Left renal cortex interstitium (tissue), 4 donors: Measurements from ENCODE around the gene WDFY2. TPM values are rescaled to one million over a fixed set of nuclear protein-coding genes. Genes with fewer than 3 reads are reported as not detected.

Source experiments
- DNase-seq, 4 donors: peaks; one replicate each; pipeline ENCODE4 v3.0.0-alpha.2; 2013; ENCODE audit warnings: low read depth in 4 of 4, low spot score in 2 of 4, missing footprints in 1 of 4
- polyA plus RNA-seq, 4 donors: library from polyadenylated mRNA; unstranded; fragments of 120-200 nt; gene quantifications; one replicate each; pipeline ENCODE4 v1.2.1, GENCODE V29; 2013; ENCODE audit not compliant: insufficient read length in 4 of 4

WDFY2 gene
- polyA plus RNA-seq, 4 donors: 10.7 to 20.4 (median 14.9) TPM

DNA sequence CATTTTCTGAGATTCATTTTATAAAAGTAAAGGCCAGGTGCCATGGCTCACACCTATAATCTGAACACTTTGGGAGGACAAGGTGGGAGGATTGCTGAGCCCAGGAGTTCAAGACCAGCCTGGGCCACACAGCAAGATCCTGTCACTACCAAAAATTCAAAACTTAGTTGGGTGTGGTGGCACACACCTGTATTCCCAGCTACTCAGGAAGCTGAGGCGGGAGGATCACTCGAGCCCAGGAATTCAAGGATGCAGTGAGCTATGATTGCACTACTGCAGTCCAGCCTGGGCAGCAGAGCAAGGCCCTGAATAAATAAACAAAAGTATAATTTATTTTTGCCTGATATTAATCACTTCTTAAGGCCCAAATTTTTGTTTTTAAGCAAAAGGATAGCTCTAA, 179.2 kb downstream of the WDFY2 start:
- DNase-seq: no peak

DNA sequence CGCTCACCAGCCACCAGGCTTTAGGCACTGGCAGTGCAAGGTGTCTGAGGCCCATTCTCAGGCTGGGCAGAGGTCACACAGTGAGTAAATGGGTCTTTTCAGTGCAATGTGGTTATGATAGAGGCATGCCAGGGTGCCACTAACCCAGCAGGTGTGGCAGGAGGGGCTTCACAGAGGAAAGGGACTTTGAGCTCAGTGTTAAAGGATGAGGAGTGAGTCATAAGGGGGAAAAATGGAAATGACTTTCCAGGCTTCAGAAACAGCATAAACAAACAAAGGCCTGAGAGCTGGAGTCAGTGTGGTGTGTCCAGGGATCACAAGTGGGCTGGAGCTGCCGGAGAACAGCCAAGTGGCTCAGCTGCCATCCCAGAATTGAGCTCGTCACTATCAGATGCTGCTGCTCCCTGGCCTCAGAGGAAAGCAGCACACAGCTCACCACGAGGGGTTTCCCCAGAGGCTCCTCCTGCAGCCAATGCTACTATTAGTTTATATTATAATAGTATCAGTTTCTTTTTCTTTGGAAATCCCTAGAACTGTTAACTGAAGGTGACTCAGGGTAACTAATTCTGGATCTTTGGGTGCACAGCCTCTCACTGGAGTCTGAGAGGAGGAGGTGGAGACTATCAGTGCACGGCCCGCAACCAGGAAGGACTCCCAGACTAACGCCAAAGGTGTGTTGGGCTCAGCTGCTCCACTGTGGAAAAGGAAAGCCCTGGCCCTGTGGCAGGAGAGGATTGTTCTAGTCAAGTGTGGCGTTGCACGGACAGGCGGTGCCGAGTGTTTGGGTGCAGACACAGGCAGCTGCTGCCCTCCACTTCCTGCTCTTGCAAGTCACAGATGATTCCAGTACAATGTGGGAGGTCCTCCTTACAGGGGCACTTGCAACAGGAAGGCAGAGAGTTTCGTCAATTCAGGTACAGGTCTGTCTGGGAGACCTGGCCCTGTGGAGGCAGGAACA, 180.2 kb downstream of the WDFY2 start:
- no peak for DNase-seq

DNA sequence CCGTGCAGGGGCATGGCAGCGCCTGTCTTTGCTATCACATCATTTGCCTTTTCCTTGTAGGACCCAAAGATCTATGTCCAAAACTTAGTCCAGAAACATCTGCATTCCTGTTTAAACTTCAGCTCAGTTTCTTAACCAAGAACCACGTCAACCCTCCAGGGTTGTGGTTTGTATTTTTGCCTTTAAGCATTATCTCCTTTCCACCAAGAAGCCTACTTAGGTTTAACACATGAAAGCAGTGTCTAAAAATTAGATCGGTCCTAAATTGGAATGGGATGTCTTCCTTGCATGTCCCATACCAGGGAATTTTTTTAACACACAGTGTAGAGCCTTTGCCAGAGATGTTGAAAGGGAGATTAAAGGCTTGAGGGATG, 180.9 kb downstream of the WDFY2 start:
- no peak for DNase-seq

- no peak for DNase-seq
These were observed 182.8 kb downstream of the WDFY2 start for GRCh38 chr13:51767100-51767499.

- no peak for DNase-seq
These were observed 184.2 kb downstream of the WDFY2 start for GRCh38 chr13:51768378-51768921.

DNA sequence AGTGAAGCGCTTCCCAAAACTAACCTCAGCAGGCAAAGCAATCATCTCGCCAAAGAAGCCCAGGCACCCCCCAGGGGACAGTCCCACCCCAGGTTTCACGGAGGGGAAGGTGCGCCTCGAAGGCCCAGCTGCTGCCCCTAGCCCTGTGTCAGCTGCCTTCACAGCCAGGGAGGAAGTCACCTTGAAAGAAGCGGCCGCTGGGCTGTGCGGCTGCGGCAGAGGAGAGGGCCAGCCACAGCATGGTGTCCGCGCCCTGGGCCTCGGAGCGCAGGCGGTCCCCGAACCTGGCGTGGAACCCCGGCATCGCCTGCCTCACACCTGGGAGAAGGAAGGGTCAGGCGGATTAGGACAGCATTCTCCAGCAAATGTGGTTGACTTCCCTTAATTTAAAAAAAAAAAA, 184.7 kb downstream of the WDFY2 start:
- DNase-seq: no peak

DNA sequence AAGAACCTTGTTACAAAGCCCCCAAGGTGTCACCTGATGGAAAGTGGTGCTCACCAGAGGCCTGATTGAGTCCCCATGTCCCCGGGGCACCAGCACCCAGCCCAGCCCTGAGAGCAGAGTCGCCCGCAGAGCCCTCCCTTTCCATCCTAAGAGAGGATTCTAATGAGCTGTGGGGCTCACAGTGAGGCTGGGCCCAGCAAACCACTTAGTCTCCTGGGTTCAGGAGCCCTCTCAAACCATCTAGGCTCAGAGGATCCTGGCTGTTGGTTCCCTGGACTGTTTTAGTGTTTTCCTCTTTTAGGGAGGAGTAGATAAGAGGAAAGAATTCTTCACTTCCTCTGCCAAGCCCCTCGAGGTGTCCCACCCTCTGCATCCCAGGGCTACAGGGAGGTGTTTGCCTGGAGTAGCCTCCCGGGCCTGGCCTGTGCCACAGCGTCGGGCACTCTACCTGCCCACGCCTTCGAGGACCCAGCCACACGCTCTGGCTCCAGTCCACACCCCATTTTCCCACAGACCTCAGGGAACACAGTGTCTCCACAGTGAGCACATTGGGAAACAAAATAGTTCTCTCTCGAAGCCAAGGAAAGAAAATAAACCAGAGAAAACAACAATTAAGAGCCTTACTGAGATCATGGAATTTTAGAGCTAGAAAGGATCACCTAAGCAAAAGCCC, 185.3 kb downstream of the WDFY2 start:
- DNase-seq: no peak

DNA sequence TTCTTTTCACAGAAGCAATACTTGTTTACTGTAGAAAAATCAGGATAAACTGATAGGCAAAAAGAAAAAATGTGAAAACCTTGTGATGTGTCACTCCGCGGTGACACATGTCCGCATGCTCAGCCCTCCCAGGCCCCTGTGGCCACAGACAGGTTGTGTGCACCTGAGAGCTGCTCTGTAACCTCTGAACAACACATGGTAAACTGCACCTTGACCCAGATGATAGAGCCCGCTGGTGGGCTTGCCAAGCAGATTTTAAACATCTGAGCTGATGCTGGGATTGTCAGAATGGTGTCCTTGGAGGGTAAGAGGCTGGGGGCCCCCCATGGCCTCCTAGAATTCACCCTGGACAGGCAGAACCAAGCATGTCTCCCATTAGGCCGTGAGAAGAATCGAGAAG, 185.9 kb downstream of the WDFY2 start:
- DNase-seq: no peak

DNA sequence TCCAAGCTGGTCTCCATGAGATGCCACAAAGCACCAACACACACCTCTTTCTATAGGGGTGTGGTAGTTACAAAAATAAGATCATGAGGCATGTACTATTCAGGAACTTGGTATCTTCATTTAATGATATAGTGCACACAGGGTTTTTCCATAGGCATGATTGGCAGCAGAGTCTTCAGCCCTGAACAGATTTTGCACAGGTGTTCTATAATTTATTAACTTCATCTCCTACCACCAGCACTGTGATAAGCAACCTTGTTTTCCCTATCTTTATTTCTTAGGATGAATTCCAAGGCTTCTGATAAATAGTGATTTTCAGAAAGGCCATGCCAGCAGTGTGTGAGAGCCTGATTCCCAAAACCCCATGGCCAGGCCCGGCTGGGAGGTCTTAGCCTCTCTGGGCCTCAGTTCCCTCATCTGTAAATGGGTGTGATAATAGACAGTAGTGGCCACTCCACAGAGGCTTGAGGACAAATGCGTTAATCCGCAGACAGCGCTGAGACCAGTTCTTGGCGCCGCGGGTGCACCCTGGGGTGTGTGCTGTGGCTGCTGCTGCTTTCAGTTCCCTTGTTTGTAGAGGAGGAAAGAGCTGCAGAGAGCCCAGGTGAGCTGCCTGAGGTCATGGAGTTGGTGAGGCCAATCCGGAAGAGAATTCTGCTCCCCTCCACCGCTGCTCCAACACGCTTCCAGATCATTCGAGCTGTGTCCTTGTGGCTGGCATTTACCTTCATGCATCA, 186.6 kb downstream of the WDFY2 start:
- no peak for DNase-seq

DNA sequence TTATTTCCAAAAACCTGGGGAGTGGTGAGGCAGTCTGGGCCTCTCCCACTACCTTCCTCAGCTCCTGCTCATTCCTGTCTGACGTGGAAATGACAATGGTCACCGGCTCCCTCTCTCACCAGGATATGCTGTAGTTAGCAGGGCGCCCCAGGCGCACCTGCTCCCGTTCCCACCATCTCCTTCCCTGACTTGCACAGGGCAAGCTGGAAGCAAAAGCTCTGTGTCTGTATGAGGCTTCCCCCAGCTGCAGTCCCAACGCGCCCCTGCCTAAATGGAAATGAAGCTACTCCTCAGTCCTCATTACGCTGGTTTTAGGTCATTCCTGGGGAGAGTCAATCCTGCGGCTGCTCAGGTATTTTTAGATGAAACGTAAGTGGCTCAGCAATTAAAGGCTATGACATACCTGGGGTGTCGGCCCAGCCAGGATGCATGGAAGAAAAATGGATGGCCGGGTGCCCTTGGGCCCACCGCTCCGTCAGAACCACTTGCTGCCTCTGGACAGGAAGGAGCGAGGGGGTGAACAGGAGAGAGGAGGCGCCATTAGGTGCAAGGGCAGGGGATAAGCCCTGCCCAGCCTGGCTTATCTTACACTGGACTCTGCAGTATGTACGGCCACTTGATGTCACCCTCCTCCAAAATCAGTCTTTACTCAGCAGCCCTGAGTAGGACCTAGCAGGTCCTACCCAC, 187.3 kb downstream of the WDFY2 start:
- DNase-seq: no peak

DNA sequence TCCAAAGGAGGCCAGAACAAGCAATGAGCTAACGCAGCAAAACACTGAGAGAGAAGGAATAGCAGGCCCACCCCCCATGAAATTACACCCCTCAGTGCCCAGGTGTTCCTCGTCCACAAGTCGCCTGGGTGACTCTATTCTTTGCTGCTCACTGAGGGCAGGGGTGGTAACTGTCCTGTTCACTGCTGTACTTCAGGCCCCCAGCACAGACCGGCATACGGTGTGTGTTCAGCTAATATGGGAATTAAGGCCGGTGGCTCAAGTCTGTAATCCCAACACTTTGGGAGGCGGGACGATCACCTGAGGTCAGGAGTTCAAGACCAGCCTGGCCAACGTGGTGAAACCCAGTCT, 187.8 kb downstream of the WDFY2 start:
- DNase-seq: no peak

DNA sequence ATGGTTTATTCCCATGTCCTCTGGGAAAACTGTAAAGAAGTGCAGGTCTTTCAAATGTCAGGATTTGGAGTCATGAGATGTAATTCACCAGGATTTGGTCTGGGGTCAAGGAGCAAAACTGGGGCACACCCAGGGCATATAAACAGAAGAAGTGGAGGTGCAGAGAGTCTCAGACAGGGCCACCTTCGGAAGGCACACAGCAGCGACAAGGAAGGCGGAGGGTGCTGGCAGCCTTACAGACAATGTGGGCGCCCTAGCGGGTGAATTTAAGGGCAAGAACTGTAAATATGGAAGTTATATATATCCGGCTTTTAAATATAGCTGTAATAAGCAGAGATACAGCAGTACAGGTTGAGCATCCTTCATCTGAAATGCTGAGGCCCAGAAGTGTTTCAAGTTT, 188.5 kb downstream of the WDFY2 start:
- no peak for DNase-seq

- no peak for DNase-seq
These were observed 189.3 kb downstream of the WDFY2 start for GRCh38 chr13:51773515-51773914.

GRCh38 chr13:51776179-51776578, 191.9 kb downstream of the WDFY2 start:
- no peak for DNase-seq

GRCh38 chr13:51777921-51778320, 193.7 kb downstream of the WDFY2 start:
- DNase-seq: no peak

- DNase-seq: no peak
These were observed 194.1 kb downstream of the WDFY2 start for GRCh38 chr13:51778392-51778791.

GRCh38 chr13:51780099-51780498, 195.8 kb downstream of the WDFY2 start:
- DNase-seq: no peak

GRCh38 chr13:51781246-51782022, 197.2 kb downstream of the WDFY2 start:
- no peak for DNase-seq

DNA sequence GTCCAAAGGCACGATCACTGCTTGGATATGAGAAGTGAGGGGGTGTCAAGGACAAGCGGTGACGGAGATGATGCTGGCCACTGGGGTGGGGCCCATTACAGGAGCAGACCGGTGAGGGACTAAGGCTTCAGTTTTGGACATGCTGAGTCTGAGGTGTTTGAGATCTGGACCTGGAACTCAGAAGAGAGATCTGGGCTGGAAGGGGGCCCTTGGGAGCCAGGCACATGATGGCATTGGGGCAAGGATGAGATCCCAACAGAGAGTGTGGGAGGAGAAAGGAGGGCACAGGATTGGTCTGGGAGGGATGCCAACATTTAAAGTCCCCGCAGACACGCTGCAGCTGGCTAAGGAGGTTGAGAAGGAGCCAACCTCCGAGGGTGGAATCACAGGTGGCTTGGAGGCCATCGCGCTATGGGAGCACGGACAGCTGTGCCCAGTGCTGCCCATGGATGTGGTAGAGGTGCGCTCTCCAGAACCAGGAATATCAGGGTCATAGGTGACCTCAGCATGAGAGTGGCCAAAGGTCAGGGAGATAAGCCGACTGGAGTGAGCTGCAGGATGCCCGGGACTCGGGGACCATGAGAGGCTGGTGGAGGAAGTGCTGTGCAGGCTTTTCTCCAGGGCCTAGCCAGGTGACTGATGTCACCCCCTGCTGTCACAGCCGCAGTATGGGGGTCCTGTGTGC, 197.9 kb downstream of the WDFY2 start:
- no peak for DNase-seq
